Neural progenitor cell (in vitro differentiated cells): ENCODE measurements around the gene GRAMD1B. TPM values are rescaled to one million over a fixed set of nuclear protein-coding genes. Genes with fewer than 3 reads are reported as not detected.

Experiments
- DNase-seq: peaks from one replicate; pipeline ENCODE4 v3.0.0-alpha.2; 2016; ENCODE audit warnings: low spot score
- H2AFZ ChIP-seq: fragments of 200-600 bp; sonication (generic); replicated peaks from 2 replicates; pipeline ENCODE4 v1.6.1; 2016; ENCODE audit warnings: antibody characterized with exemption
- H3F3A ChIP-seq: fragments of 200-600 bp; sonication (generic); 2 replicates; pipeline ENCODE4 v1.6.1; 2016; ENCODE audit warnings: antibody characterized with exemption, low read depth
- H3K27ac ChIP-seq: fragments of 200-600 bp; sonication (generic); 2 replicates; pipeline ENCODE4 v1.5.1; 2016; ENCODE audit warnings: mild to moderate bottlenecking
- H3K27me3 ChIP-seq: fragments of 200-600 bp; sonication (generic); 2 replicates; pipeline ENCODE4 v1.6.1; 2016; ENCODE audit warnings: mild to moderate bottlenecking, moderate library complexity
- H3K36me3 ChIP-seq: fragments of 200-600 bp; sonication (generic); 2 replicates; pipeline ENCODE4 v1.5.1; 2016
- H3K4me1 ChIP-seq: fragments of 200-600 bp; sonication (generic); 2 replicates; pipeline ENCODE4 v1.6.1; 2016; ENCODE audit warnings: mixed run types
- H3K4me2 ChIP-seq: fragments of 200-600 bp; sonication (generic); 2 replicates; pipeline ENCODE4 v1.6.1; 2016
- H3K4me3 ChIP-seq: fragments of 200-600 bp; sonication (generic); 2 replicates; pipeline ENCODE4 v1.5.1; 2016
- H3K79me2 ChIP-seq: fragments of 200-600 bp; sonication (generic); 2 replicates; pipeline ENCODE4 v1.6.1; 2016; ENCODE audit warnings: low read depth
- H3K9ac ChIP-seq: fragments of 200-600 bp; sonication (generic); 2 replicates; pipeline ENCODE4 v1.6.1; 2016
- H3K9me3 ChIP-seq: fragments of 200-600 bp; sonication (generic); 2 replicates; pipeline ENCODE4 v1.5.1; 2016; ENCODE audit warnings: low read depth
- H4K20me1 ChIP-seq: fragments of 200-600 bp; sonication (generic); 2 replicates; pipeline ENCODE4 v1.6.1; 2016; ENCODE audit warnings: low read depth
- H3K27ac Mint-ChIP-seq: 3 replicates; pipeline ENCODE4 v1.8.0; 2021; ENCODE audit warnings: mixed read lengths
- H3K27me3 Mint-ChIP-seq: 2 replicates; pipeline ENCODE4 v1.8.0; 2022; ENCODE audit warnings: low read depth, mild to moderate bottlenecking, inconsistent platforms, moderate library complexity, mixed read lengths; ENCODE audit not compliant: insufficient read depth
- H3K36me3 Mint-ChIP-seq: 3 replicates; pipeline ENCODE4 v1.8.0; 2021; ENCODE audit warnings: mixed read lengths
- H3K4me1 Mint-ChIP-seq: 3 replicates; pipeline ENCODE4 v1.8.0; 2021; ENCODE audit warnings: mixed read lengths
- H3K4me3 Mint-ChIP-seq: 3 replicates; pipeline ENCODE4 v1.8.0; 2021; ENCODE audit warnings: mild to moderate bottlenecking, moderate library complexity, mixed read lengths
- H3K9me3 Mint-ChIP-seq: 3 replicates; pipeline ENCODE4 v1.8.0; 2020; ENCODE audit warnings: mixed read lengths
- CTCF ChIP-seq: fragments of 200-600 bp; sonication (generic); IDR thresholded peaks from 2 replicates; pipeline ENCODE4 v1.5.1; 2017; ENCODE audit warnings: antibody characterized with exemption, mild to moderate bottlenecking
- EZH2 ChIP-seq: fragments of 200-600 bp; sonication (generic); IDR thresholded peaks from 2 replicates; pipeline ENCODE4 v1.6.1; 2017; ENCODE audit warnings: antibody characterized with exemption, mild to moderate bottlenecking, moderate library complexity
- EZH2phosphoT487 ChIP-seq: fragments of 200-600 bp; sonication (generic); IDR thresholded peaks from 2 replicates; pipeline ENCODE4 v1.6.1; 2017; ENCODE audit warnings: antibody characterized with exemption
- total RNA-seq: library from RNA; depleted of rRNA; stranded (reverse); fragments of >200 nt; gene quantifications from 2 replicates; pipeline ENCODE4 v1.2.3, GENCODE V29; 2015; ENCODE audit warnings: low replicate concordance

GRAMD1B gene
- total RNA-seq, 1 donor from 2014 or later, result 12.6 TPM

- H3K4me1 ChIP-seq, result no peaks in the 10 kb centered on the region
- no peaks in the 10 kb centered on the region for H3K27me3 ChIP-seq
- no peak overlapping the region for H2AFZ ChIP-seq
- no peaks in the 10 kb centered on the region for H4K20me1 ChIP-seq
- TF ChIP-seq EZH2phosphoT487 (no peak), EZH2 (no peak), CTCF (no peak)
- no peaks in the 10 kb centered on the region for H3K79me2 ChIP-seq
- H3K9ac ChIP-seq, result no peak overlapping the region
- H3K9me3 Mint-ChIP-seq, result no peaks in the 10 kb centered on the region
- H3K27me3 Mint-ChIP-seq, result peaks cover 2% of the 10 kb centered on the region
- H3K4me3 Mint-ChIP-seq, result no peak overlapping the region
- no peak overlapping the region for H3K4me3 ChIP-seq
- no peak overlapping the region for H3K27ac Mint-ChIP-seq
- H3K9me3 ChIP-seq, result no peaks in the 10 kb centered on the region
- H3K4me1 Mint-ChIP-seq, result peaks cover 2% of the 10 kb centered on the region
- no peaks in the 10 kb centered on the region for H3K36me3 ChIP-seq
- no peak overlapping the region for H3K27ac ChIP-seq
- peaks cover under 1% of the 10 kb centered on the region for H3K36me3 Mint-ChIP-seq
- H3K4me2 ChIP-seq, result no peak overlapping the region
- no peak for DNase-seq
- no peaks in the 10 kb centered on the region for H3F3A ChIP-seq
Observed at GRCh38 chr11:123630126-123630608, 200.1 kb downstream of the GRAMD1B start.

- peaks cover 2% of the 10 kb centered on the region for H3K27me3 Mint-ChIP-seq
- Histone ChIP-seq H3K27me3 (no peaks in the 10 kb centered on the region), H3K4me3 (no peak overlapping the region), H3K9me3 (no peaks in the 10 kb centered on the region), H3F3A (no peaks in the 10 kb centered on the region), H3K79me2 (no peaks in the 10 kb centered on the region), H4K20me1 (no peaks in the 10 kb centered on the region), H2AFZ (no peak overlapping the region), H3K36me3 (no peaks in the 10 kb centered on the region), H3K4me1 (no peaks in the 10 kb centered on the region), H3K4me2 (no peak overlapping the region), H3K9ac (no peak overlapping the region), H3K27ac (no peak overlapping the region)
- no peaks in the 10 kb centered on the region for H3K36me3 Mint-ChIP-seq
- no peak for DNase-seq
- H3K9me3 Mint-ChIP-seq, result no peaks in the 10 kb centered on the region
- no peak for TF ChIP-seq CTCF
- TF ChIP-seq EZH2phosphoT487, result no peak
- TF ChIP-seq EZH2, result no peak
- peaks cover 5% of the 10 kb centered on the region for H3K4me1 Mint-ChIP-seq
- H3K27ac Mint-ChIP-seq, result no peak overlapping the region
- H3K4me3 Mint-ChIP-seq, result no peak overlapping the region
Observed at GRCh38 chr11:123640029-123640428, 210.0 kb downstream of the GRAMD1B start.

GRCh38 chr11:123640677-123641494 is 210.8 kb downstream of the GRAMD1B start:
- H3K9me3 ChIP-seq, result no peaks in the 10 kb centered on the region
- no peaks in the 10 kb centered on the region for H3K79me2 ChIP-seq
- H3K4me3 ChIP-seq, result no peak overlapping the region
- no peaks in the 10 kb centered on the region for H3K4me1 ChIP-seq
- peak overlapping the region; percentile 95 for H2AFZ ChIP-seq
- peak; percentile 71 for DNase-seq
- H3K9ac ChIP-seq, result no peak overlapping the region
- no peaks in the 10 kb centered on the region for H3K9me3 Mint-ChIP-seq
- no peak overlapping the region for H3K4me3 Mint-ChIP-seq
- no peaks in the 10 kb centered on the region for H4K20me1 ChIP-seq
- no peak overlapping the region for H3K27ac ChIP-seq
- no peaks in the 10 kb centered on the region for H3K36me3 ChIP-seq
- H3K27ac Mint-ChIP-seq, result no peak overlapping the region
- no peaks in the 10 kb centered on the region for H3F3A ChIP-seq
- H3K36me3 Mint-ChIP-seq, result no peaks in the 10 kb centered on the region
- peaks cover 5% of the 10 kb centered on the region for H3K4me1 Mint-ChIP-seq
- no peaks in the 10 kb centered on the region for H3K27me3 ChIP-seq
- peaks cover 2% of the 10 kb centered on the region for H3K27me3 Mint-ChIP-seq
- TF ChIP-seq EZH2phosphoT487 (no peak), CTCF (peak; percentile 90)
- no peak overlapping the region for H3K4me2 ChIP-seq
